DMS153 (cell line): Measurements from ENCODE around the gene TMBIM1.

Source experiments
- DNase-seq: peaks from one replicate; lab custom pipeline; 2025; lab: John Stamatoyannopoulos, UW

Gene TMBIM1

GRCh38 chr2:218292048-218293014, at the start of gene TMBIM1:
TSS of gene TMBIM1 (minus strand) at chr2:218292503. CDS start at chr2:218282141, 10,362 bp downstream.
- DNase-seq: no peak

GRCh38 chr2:218341381-218341780, 49.1 kb upstream of the TMBIM1 start:
- no peak for DNase-seq

- DNase-seq: no peak
Measured at GRCh38 chr2:218340656-218341055, 48.4 kb upstream of the TMBIM1 start.

DNA sequence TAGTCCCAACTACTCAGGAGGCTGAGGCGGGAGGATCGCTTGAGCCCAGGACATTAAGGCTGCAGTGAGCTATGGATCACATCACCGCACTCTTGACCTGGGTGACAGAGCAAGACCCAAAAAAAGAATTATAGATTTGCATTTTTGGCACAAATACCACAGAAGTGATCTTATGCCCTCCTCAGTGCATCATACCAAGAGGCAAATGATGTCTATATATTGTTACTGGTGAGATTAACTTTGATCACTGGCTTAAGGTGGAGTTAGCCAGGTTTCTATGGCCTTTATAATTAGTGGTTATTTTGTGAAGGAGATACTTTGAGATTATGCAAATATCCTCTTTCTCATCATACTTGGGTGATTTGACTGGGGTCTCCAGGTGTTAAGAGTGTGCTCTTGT, 42.2 kb upstream of the TMBIM1 start:
- no peak for DNase-seq

GRCh38 chr2:218332920-218333645, 40.8 kb upstream of the TMBIM1 start:
- DNase-seq: no peak

DNA sequence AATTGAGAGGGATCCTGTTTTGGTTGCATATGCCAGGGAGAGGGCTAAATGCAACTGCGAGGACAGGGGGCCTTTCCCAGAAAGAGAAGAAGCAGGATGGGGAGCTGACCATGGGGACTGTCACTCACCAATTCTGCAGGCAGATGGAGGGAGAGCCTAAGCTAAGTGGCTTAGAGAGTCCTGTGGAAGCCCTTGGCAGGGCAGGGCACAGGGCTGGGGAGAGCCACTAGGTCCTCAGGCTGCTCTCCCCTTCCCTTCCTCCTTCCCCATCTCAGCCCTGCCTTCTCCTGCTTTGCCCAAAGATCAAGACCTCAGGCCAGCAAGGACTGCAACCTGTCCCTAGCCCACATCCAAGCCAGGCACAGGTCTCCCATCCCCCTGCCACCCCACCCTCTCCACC, 40.0 kb upstream of the TMBIM1 start:
- no peak for DNase-seq

DNA sequence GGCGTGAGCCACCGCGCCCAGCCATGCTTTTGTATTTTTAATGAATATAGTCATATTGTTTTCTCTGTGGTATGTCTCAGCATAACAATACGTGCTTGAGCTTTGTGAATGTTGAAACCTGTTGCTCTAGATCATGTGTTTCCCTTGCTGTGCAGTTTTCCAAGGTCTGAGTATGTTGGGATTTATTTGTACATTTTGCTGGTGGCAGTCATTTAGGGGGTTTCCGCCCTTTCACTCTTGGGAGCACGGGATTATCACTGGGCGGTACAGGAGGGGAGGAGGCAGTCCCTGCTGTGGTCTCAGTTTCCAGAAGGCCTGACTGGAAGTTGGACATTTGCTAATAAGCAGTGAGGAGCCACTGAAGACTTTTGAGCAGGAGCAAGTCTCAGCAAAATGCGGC, 39.4 kb upstream of the TMBIM1 start:
- DNase-seq: no peak

DNA sequence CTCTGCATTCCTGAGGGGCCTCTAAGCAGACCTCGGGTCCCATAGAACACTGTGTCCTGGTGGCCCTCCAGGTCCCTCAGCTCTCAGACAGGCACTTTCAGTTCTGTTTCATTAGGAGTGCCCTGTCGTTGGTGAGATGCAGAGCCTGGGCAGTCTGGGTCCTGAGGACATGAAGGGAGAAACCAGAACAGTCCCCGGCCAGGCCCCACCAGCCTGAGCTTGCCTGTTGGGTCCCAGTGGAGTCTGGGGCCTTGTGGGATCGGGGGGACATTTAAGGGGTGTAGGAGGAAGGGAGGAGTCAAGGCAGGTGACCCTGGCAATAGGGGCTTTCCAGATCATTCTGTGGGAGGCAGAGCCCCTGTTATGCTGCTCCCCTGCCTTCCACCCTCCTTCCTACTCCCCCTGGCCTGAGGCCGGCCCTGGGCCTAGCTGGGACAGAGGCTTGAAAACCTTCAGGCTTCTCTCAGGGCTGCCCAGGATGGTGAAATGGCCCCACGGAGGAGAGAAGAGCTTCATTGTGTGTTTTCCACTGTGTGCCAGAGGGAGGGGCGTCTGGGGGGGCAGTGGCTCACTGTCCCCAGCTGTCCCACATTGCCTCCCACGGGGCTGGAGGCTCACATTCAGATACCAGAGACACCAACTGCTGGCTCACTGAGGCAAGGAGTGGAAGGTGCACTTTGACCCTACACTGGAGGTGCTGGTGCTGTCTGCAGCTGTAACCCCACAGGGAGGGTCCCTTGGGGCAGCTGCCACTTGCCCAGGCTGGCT, 37.7 kb upstream of the TMBIM1 start:
- no peak for DNase-seq

DNA sequence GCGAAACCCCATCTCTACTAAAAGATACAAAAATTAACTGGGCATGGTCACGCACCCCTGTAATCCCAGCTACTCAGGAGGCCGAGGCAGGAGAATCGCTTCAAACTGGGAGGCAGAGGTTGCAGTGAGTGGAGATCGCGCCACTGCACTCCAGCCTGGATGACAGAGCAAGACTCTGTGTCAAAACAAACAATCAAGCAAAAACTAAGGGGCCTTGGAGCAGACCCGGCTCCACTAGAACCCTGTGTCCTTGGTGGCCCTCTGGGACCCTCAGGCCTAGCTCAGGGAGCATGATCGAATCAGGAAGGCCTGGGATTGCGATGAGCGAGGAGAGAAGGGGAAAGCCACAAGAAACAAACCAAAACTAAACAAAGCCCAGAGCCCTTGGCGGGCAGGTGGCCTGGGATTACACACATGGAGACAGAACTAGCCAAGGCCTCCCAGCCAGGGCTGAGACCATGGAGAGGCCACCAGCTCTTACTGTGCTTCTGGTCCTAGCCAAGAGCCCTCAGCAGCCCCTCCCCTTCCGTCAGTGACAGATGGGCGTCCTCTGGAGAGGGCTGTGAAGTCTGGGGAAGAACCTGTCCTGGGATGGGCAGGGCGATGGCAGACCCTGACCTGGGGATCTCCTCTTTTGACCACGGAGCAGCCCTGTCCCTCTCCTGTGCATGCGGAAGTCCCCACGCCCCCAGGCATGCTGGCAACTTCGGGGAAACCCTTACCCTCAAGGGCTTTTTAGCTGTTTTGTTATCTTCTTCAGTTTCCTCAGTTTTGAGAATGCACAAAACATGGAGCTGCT, 36.9 kb upstream of the TMBIM1 start:
- no peak for DNase-seq

- DNase-seq: no peak
Measured at GRCh38 chr2:218328294-218328693, 36.0 kb upstream of the TMBIM1 start.

- DNase-seq: no peak
Measured at GRCh38 chr2:218327451-218328210, 35.3 kb upstream of the TMBIM1 start.

DNA sequence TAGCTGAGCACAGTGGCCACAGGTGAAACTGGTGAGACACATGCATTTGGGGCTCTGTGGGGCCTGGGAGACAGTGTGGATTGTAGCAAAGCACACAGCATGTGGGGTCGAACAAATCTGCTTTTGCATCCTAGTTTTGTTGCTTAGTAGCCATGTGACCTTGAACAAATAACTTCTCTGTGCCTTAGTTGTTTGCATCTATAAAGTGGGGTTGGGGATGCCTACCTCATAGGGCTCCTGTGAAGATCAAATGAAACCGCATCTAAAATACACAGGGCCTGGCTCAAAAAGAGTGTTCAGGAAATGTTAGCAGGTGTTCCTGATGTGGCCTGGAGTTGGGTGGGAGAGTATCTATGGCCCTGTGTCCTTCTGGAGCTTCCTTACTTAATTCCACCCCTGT, 34.0 kb upstream of the TMBIM1 start:
- DNase-seq: no peak

- DNase-seq: no peak
Measured at GRCh38 chr2:218325566-218326160, 33.4 kb upstream of the TMBIM1 start.

DNA sequence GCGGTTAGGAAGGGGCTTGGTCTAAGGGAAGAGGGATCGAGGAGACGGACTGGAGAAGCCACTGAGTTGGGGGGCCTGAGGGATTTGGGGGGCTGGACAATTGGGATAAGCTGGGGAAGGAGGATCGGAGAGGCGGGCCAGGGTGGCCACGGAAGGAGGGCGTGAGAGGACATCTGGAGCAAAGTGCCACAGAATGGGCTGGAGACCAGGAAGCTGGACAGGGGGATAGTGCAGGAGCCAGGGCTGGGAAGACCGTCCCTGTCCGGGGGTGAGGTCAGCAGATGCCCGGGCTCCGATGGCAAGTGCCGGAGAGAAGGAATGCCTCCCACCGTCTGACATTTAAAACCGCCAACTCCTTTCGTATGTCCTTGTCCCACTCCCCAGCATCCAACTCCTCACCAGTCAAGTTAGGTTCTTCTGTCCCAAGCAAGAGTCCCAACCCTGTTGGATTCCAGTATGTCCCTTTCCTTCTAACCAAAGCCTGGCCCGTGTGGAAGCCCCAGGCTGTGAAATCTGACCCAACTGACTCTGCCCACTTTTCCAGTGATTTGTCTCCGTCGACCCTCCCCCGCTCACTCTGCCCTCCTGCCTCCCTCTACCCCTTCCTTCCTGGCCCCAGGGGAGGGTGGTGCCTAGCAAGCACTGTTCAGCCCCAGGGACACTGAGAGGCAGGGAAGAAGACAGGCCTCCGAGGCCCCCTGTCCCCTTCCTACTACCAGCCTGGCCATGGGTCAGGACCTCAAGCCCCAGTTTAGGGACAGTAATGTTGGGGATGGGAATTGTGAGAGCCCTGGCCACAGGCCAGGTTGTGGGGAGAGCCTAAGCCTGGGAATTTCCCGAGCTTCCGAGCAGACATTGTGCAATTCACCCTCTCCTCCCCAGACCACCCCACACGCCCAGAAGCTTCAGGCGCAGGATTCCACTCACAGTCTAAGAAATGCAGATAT, 31.5 kb upstream of the TMBIM1 start:
- no peak for DNase-seq

DNA sequence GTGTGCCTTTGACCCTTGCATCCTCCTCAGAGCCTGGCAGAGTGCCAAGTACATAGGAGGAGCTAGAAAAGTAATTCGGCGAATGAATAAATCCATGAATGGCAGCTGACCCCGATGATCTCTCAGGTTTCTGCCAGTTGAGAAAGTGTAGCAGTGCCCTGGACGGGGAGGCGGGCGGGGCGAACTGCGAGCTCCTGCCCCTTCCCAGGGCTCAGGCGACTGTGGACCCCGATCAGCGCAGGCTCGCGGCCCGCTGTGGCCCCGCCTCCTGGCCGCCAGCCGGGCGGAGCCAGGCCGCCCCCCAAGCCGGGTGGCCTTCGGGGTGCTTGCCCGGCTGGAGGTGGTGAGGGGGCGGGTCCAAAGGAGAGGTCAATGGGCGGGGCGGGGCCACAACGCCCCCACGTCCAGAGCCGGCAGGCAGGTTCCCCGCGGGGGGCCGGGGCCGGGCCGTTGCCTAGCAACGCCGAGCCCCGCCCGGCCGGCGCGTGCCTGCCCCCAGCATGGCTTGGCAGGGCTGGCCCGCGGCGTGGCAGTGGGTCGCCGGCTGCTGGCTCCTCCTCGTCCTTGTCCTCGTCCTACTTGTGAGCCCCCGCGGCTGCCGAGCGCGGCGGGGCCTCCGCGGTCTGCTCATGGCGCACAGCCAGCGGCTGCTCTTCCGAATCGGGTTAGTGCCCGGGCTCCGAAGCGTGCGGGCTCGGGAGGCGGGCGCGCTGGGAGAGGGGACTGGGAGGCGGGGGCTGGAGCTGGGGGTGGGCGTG, 30.6 kb upstream of the TMBIM1 start:
- DNase-seq: peak; percentile 22

GRCh38 chr2:218320704-218321336, 28.5 kb upstream of the TMBIM1 start:
- DNase-seq: no peak

DNA sequence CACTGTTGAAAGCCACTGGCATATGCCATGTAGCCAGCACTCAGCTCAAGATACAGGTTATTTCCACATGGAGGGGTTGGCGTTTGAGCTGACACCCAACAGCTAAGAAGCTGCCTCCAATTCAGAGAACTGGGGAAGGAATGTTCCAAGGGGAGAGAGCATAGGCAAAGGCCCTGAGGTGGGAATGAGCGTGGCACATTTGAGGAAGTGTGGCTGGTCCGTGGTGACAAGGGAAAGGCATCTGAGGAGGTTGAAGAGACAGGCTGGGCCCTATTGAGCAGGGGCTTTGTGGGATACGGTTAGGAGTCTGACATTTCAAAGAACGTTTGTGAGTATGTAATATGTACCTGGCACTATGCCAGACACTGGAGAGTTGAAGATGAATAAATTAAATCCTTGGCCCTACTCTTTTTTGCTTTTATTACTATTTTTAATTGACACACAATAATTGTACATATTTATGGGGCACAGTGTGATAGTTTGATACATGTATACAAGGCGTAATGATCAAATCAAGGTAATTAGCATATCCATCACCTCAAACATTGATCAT, 27.6 kb upstream of the TMBIM1 start:
- no peak for DNase-seq

- DNase-seq: no peak
Measured at GRCh38 chr2:218318241-218318640, 25.9 kb upstream of the TMBIM1 start.
